ENCODE measurements around the gene CTNND2. TPM values are rescaled to one million over a fixed set of nuclear protein-coding genes. Genes with fewer than 3 reads are reported as not detected.

Gene CTNND2
- total RNA-seq, 1 experiment from 2014 or later: not detected

- peak; percentile 65 for DNase-seq (ENCODE audit: low spot score)
Observed at GRCh38 chr5:11182441-11183080, 721.7 kb downstream of the CTNND2 start.

GRCh38 chr5:11181940-11182339 is 722.3 kb downstream of the CTNND2 start:
- no peak for DNase-seq (ENCODE audit: low spot score)

GRCh38 chr5:11180890-11181289 is 723.4 kb downstream of the CTNND2 start:
- no peak for DNase-seq (ENCODE audit: low spot score)

GRCh38 chr5:11177999-11178711 is 726.1 kb downstream of the CTNND2 start:
- DNase-seq (ENCODE audit: low spot score): no peak

GRCh38 chr5:11174591-11174990 is 729.7 kb downstream of the CTNND2 start:
- no peak for DNase-seq (ENCODE audit: low spot score)

GRCh38 chr5:11172484-11172883 is 731.8 kb downstream of the CTNND2 start:
- DNase-seq (ENCODE audit: low spot score): no peak

GRCh38 chr5:11171236-11171635 is 733.0 kb downstream of the CTNND2 start:
- no peak for DNase-seq (ENCODE audit: low spot score)

GRCh38 chr5:11166923-11167322 is 737.3 kb downstream of the CTNND2 start:
- DNase-seq (ENCODE audit: low spot score): no peak

- DNase-seq (ENCODE audit: low spot score): no peak
Observed at GRCh38 chr5:11164531-11165294, 739.5 kb downstream of the CTNND2 start.

- DNase-seq (ENCODE audit: low spot score): no peak
Observed at GRCh38 chr5:11157132-11157531, 747.1 kb downstream of the CTNND2 start.

- no peak for DNase-seq (ENCODE audit: low spot score)
Observed at GRCh38 chr5:11153670-11154382, 750.4 kb downstream of the CTNND2 start.

- no peak for DNase-seq (ENCODE audit: low spot score)
Observed at GRCh38 chr5:11152368-11152767, 751.9 kb downstream of the CTNND2 start.

GRCh38 chr5:11150976-11151375 is 753.3 kb downstream of the CTNND2 start:
- no peak for DNase-seq (ENCODE audit: low spot score)

- no peak for DNase-seq (ENCODE audit: low spot score)
Observed at GRCh38 chr5:11148810-11149539, 755.3 kb downstream of the CTNND2 start.

GRCh38 chr5:11146171-11146570 is 758.1 kb downstream of the CTNND2 start:
- no peak for DNase-seq (ENCODE audit: low spot score)

GRCh38 chr5:11143456-11144267 is 760.6 kb downstream of the CTNND2 start:
- DNase-seq (ENCODE audit: low spot score): no peak

- no peak for DNase-seq (ENCODE audit: low spot score)
Observed at GRCh38 chr5:11139217-11139865, 764.9 kb downstream of the CTNND2 start.

- no peak for DNase-seq (ENCODE audit: low spot score)
Observed at GRCh38 chr5:11130131-11130530, 774.1 kb downstream of the CTNND2 start.

GRCh38 chr5:11128021-11128420 is 776.2 kb downstream of the CTNND2 start:
- no peak for DNase-seq (ENCODE audit: low spot score)

- no peak for DNase-seq (ENCODE audit: low spot score)
Observed at GRCh38 chr5:11126844-11127243, 777.4 kb downstream of the CTNND2 start.

Measured in HT-29 (cell line).